Measurements from ENCODE around the gene CUX1. TPM values are rescaled to one million over a fixed set of nuclear protein-coding genes. Genes with fewer than 3 reads are reported as not detected.
A peak's percentile ranks its signal among the peaks of the same experiment; 100 is the strongest.

CUX1 gene
- total and polyA plus RNA-seq, 4 donors: 40.5 to 138 (median 69.1) TPM

- no peaks in the 10 kb centered on the region for H3K27me3 ChIP-seq (ENCODE audit: control insufficient read depth in 3 of 3, insufficient read depth in 3 of 3, low read length in 2 of 3)
- DNase-seq (no peak), ATAC-seq (ENCODE audit: insufficient read depth, low FRiP score) (no peak)
- H3K27ac ChIP-seq (ENCODE audit: low read depth in 1 of 2, low read length in 1 of 2): no peak overlapping the region
- no peaks in the 10 kb centered on the region for H3K36me3 ChIP-seq (ENCODE audit: control insufficient read depth in 4 of 4, insufficient read depth in 4 of 4, low read length in 4 of 4)
- no peak for TF ChIP-seq CTCF (IDR thresholded peaks at IDR 0.05; ENCODE audit: control extremely low read depth, extremely low read depth)
- no peak overlapping the region for H3K9ac ChIP-seq (ENCODE audit: insufficient read depth in 1 of 2, low read length in 2 of 2)
- H3K9me3 ChIP-seq (ENCODE audit: control insufficient read depth in 4 of 4, insufficient read depth in 3 of 4, low read length in 3 of 4): peaks cover 0 to under 1% (median 0%) of the 10 kb centered on the region in 4 donors
- 81 to 87% methylated on average over 5 of the region's 5 CpGs for WGBS, 2 donors
- H3K4me1 ChIP-seq (ENCODE audit: control insufficient read depth in 5 of 5, insufficient read depth in 5 of 5, low read length in 5 of 5): peaks cover 0 to 3% (median 0%) of the 10 kb centered on the region in 5 donors
- H3K4me3 ChIP-seq: no peak overlapping the region
These were observed 159.0 kb downstream of the CUX1 start for GRCh38 chr7:101976411-101976810.

DNA sequence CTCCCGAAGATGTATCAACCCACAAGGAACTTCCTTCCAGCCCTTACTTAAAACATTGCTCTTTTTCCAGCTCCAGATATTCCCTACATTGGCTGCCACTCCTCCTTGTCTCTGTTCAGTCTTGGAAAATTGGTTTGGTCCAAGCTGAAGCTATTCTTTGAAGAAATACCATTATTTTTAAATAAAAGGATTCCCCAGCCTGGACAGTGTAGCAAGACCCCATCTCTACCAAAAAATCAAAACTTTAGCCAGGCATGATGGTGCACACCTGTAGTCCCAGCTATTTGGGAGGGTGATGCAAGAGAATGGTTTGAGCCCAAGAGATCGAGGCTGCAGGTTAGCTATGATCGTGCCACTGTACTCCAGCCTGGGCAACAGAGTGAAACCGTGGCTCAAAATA lies 159.8 kb downstream of the CUX1 start:
- DNase-seq (no peak), ATAC-seq (ENCODE audit: insufficient read depth, low FRiP score) (no peak)
- 86 to 96% methylated on average over 4 of the region's 4 CpGs for WGBS, 2 donors
- Histone ChIP-seq H3K4me3 (no peak overlapping the region), H3K9me3 (ENCODE audit: control insufficient read depth in 4 of 4, insufficient read depth in 3 of 4, low read length in 3 of 4) (no peaks in the 10 kb centered on the region), H3K9ac (ENCODE audit: insufficient read depth in 1 of 2, low read length in 2 of 2) (no peak overlapping the region), H3K27ac (ENCODE audit: low read depth in 1 of 2, low read length in 1 of 2) (no peak overlapping the region), H3K27me3 (ENCODE audit: control insufficient read depth in 3 of 3, insufficient read depth in 3 of 3, low read length in 2 of 3) (no peaks in the 10 kb centered on the region), H3K4me1 (ENCODE audit: control insufficient read depth in 5 of 5, insufficient read depth in 5 of 5, low read length in 5 of 5) (peaks cover 0 to 3% (median 0%) of the 10 kb centered on the region in 5 donors), H3K36me3 (ENCODE audit: control insufficient read depth in 4 of 4, insufficient read depth in 4 of 4, low read length in 4 of 4) (no peaks in the 10 kb centered on the region)
- no peak for TF ChIP-seq CTCF (IDR thresholded peaks at IDR 0.05; ENCODE audit: control extremely low read depth, extremely low read depth)

- 82 to 91% methylated on average over 10 of the region's 10 CpGs for WGBS, 2 donors
- no peak overlapping the region for H3K9ac ChIP-seq (ENCODE audit: insufficient read depth in 1 of 2, low read length in 2 of 2)
- ATAC-seq (ENCODE audit: insufficient read depth, low FRiP score): peak; percentile 40
These were observed 161.3 kb downstream of the CUX1 start for GRCh38 chr7:101978683-101979082.

More at GRCh38 chr7:101978683-101979082, 161.3 kb downstream of the CUX1 start:
- no peak for DNase-seq
- H3K27ac ChIP-seq (ENCODE audit: low read depth in 1 of 2, low read length in 1 of 2): no peak overlapping the region
- no peaks in the 10 kb centered on the region for H3K9me3 ChIP-seq (ENCODE audit: control insufficient read depth in 4 of 4, insufficient read depth in 3 of 4, low read length in 3 of 4)
- no peak for TF ChIP-seq CTCF (IDR thresholded peaks at IDR 0.05; ENCODE audit: control extremely low read depth, extremely low read depth)
- no peaks in the 10 kb centered on the region for H3K27me3 ChIP-seq (ENCODE audit: control insufficient read depth in 3 of 3, insufficient read depth in 3 of 3, low read length in 2 of 3)
- no peak overlapping the region for H3K4me3 ChIP-seq
- H3K4me1 ChIP-seq (ENCODE audit: control insufficient read depth in 5 of 5, insufficient read depth in 5 of 5, low read length in 5 of 5): peaks cover 0 to 3% (median 0%) of the 10 kb centered on the region in 5 donors
- H3K36me3 ChIP-seq (ENCODE audit: control insufficient read depth in 4 of 4, insufficient read depth in 4 of 4, low read length in 4 of 4): no peaks in the 10 kb centered on the region
